H1 (cell line): ENCODE results near the gene IRF9. TPM values are rescaled to one million over a fixed set of nuclear protein-coding genes. Genes with fewer than 3 reads are reported as not detected.

ENCODE experiments used
- CTCF ChIA-PET: fragments of 300-600 bp; sonication (Branson Sonifier 250); formaldehyde crosslinking; loops from one replicate; lab custom pipeline; 2021; ENCODE audit not compliant: partially characterized antibody; lab: Charles Lee
- POLR2A ChIA-PET: fragments of 300-600 bp; sonication (Branson Sonifier 250); formaldehyde crosslinking; loops from one replicate; lab custom pipeline; 2021; ENCODE audit warnings: inconsistent platforms; ENCODE audit not compliant: partially characterized antibody; lab: Charles Lee
- DNase-seq, 2 experiments: peaks; one replicate each; pipeline versions ENCODE4 v3.0.0 to v3.0.0-alpha.2; 2010 to 2022; ENCODE audit warnings: low spot score in 2 of 2, low read depth in 1 of 2, mixed read lengths in 1 of 2
- FAIRE-seq: peaks from 2 replicates; lab custom pipeline; 2011; peaks lifted over from hg19 to GRCh38; lab: Jason Lieb, UNC
- H2AFZ ChIP-seq: 2 replicates; pipeline ENCODE4 v1.8.1; 2012; ENCODE audit warnings: low read length, inconsistent platforms
- H2AK5ac ChIP-seq: 2 replicates; pipeline ENCODE4 v1.6.1; 2013; ENCODE audit warnings: low read depth, low read length
- H2BK120ac ChIP-seq: replicated peaks from 2 replicates; pipeline ENCODE3; 2013; ENCODE audit warnings: low read depth, low read length, inconsistent platforms
- H2BK12ac ChIP-seq: 2 replicates; pipeline ENCODE4 v1.6.1; 2013; ENCODE audit warnings: low read depth, low read length
- H2BK15ac ChIP-seq: 2 replicates; pipeline ENCODE4 v1.6.1; 2013; ENCODE audit warnings: low read length
- H2BK20ac ChIP-seq: 2 replicates; pipeline ENCODE4 v1.6.1; 2013; ENCODE audit warnings: low read length
- H2BK5ac ChIP-seq: 2 replicates; pipeline ENCODE4 v1.6.1; 2013; ENCODE audit warnings: low read depth, low read length
- H3K14ac ChIP-seq: 2 replicates; pipeline ENCODE4 v1.6.1; 2013; ENCODE audit warnings: inconsistent platforms; ENCODE audit not compliant: insufficient read length
- H3K18ac ChIP-seq: 2 replicates; pipeline ENCODE4 v1.6.1; 2013; ENCODE audit warnings: low read length; ENCODE audit errors: extremely low read depth
- H3K23ac ChIP-seq: 2 replicates; pipeline ENCODE4 v1.6.1; 2013; ENCODE audit warnings: inconsistent platforms; ENCODE audit not compliant: insufficient read length
- H3K23me2 ChIP-seq: 2 replicates; pipeline ENCODE4 v1.6.1; 2013; ENCODE audit warnings: low read depth, low read length
- H3K27ac ChIP-seq: 2 replicates; pipeline ENCODE4 v1.6.1; 2011; ENCODE audit warnings: low read depth, low read length, inconsistent platforms
- H3K27me3 ChIP-seq, 4 experiments: replicated peaks in 1 of 4; 1 replicate in 1 of 4; 2 replicates in 3 of 4; pipeline versions ENCODE4 v1.6.1 to v1.8.1; 2011 to 2013; ENCODE audit warnings: low read length in 3 of 4, mild to moderate bottlenecking in 3 of 4, inconsistent platforms in 2 of 4, mixed read lengths in 2 of 4, moderate library complexity in 1 of 4; ENCODE audit not compliant: control insufficient read depth in 3 of 4, insufficient read depth in 3 of 4; ENCODE audit errors: extremely low read depth in 1 of 4
- H3K36me3 ChIP-seq, 4 experiments: 2 replicates each; pipeline versions ENCODE4 v1.6.1 to v1.8.1; 2011 to 2013; ENCODE audit warnings: mild to moderate bottlenecking in 4 of 4, low read length in 3 of 4, moderate library complexity in 2 of 4, control low read depth in 1 of 4, inconsistent platforms in 1 of 4; ENCODE audit not compliant: insufficient read depth in 4 of 4, control insufficient read depth in 2 of 4
- H3K4ac ChIP-seq: replicated peaks from 2 replicates; pipeline ENCODE3; 2013; ENCODE audit warnings: low read length, low read depth, mixed read lengths, inconsistent platforms; ENCODE audit not compliant: insufficient read length
- H3K4me1 ChIP-seq, 4 experiments: replicated peaks in 1 of 4; 1 replicate in 1 of 4; 2 replicates in 3 of 4; pipeline versions ENCODE4 v1.6.1 to v1.8.1; 2011 to 2013; ENCODE audit warnings: low read length in 3 of 4, inconsistent platforms in 2 of 4, mixed read lengths in 1 of 4; ENCODE audit not compliant: insufficient read depth in 4 of 4, control insufficient read depth in 3 of 4
- H3K4me2 ChIP-seq, 2 experiments: 2 replicates each; pipeline versions ENCODE4 v1.6.1 to v1.8.1; 2011 to 2013; ENCODE audit warnings: low read depth in 2 of 2, low read length in 2 of 2, control low read depth in 1 of 2, inconsistent platforms in 1 of 2, mild to moderate bottlenecking in 1 of 2; ENCODE audit not compliant: insufficient read depth in 1 of 2
- H3K4me3 ChIP-seq, 4 experiments: fragments of 200-600, 300-600 bp in 1 of 4; sonication (generic), shearing (Covaris generic), sonication (Bioruptor Twin) in 1 of 4; 2 replicates each; pipeline versions ENCODE4 v1.5.1 to v1.8.1; 2011 to 2016; ENCODE audit warnings: low read length in 4 of 4, low read depth in 3 of 4, control low read depth in 2 of 4, inconsistent platforms in 2 of 4, mild to moderate bottlenecking in 2 of 4, mixed read lengths in 1 of 4, moderate library complexity in 1 of 4; ENCODE audit not compliant: insufficient read depth in 2 of 4; ENCODE audit errors: extremely low read depth in 1 of 4
- H3K56ac ChIP-seq: replicated peaks from 2 replicates; pipeline ENCODE3; 2013; ENCODE audit warnings: low read depth, mild to moderate bottlenecking, mixed read lengths, low read length, inconsistent platforms; ENCODE audit not compliant: insufficient read length
- H3K79me1 ChIP-seq: 2 replicates; pipeline ENCODE4 v1.6.1; 2013; ENCODE audit warnings: low read depth, low read length, control low read depth
- H3K79me2 ChIP-seq, 2 experiments: 2 replicates each; pipeline versions ENCODE4 v1.6.1 to v1.8.1; 2012 to 2013; ENCODE audit warnings: low read length in 2 of 2, mild to moderate bottlenecking in 2 of 2, inconsistent platforms in 1 of 2; ENCODE audit not compliant: insufficient read depth in 2 of 2, control insufficient read depth in 1 of 2
- H3K9ac ChIP-seq, 4 experiments: replicated peaks in 1 of 4; 1 replicate in 1 of 4; 2 replicates in 3 of 4; pipeline versions ENCODE4 v1.6.1 to v1.8.1; 2011 to 2013; ENCODE audit warnings: low read depth in 3 of 4, low read length in 3 of 4, control low read depth in 2 of 4, mild to moderate bottlenecking in 2 of 4, moderate library complexity in 2 of 4, inconsistent platforms in 1 of 4; ENCODE audit errors: extremely low read depth in 1 of 4
- H3K9me3 ChIP-seq, 2 experiments: 2 replicates each; pipeline versions ENCODE4 v1.6.1 to v1.8.1; 2012 to 2013; ENCODE audit warnings: mild to moderate bottlenecking in 2 of 2, moderate library complexity in 2 of 2, control low read depth in 1 of 2, inconsistent platforms in 1 of 2, low read depth in 1 of 2, low read length in 1 of 2, mixed read lengths in 1 of 2; ENCODE audit not compliant: insufficient read depth in 2 of 2
- H4K20me1 ChIP-seq, 2 experiments: replicated peaks in 1 of 2; 2 replicates each; pipeline versions ENCODE3 to v1.8.1; 2011 to 2013; ENCODE audit warnings: inconsistent platforms in 2 of 2, low read length in 2 of 2, mild to moderate bottlenecking in 1 of 2; ENCODE audit not compliant: insufficient read depth in 2 of 2, control insufficient read depth in 1 of 2
- H4K5ac ChIP-seq: 2 replicates; pipeline ENCODE4 v1.6.1; 2013; ENCODE audit warnings: low read length, low read depth, mixed read lengths, inconsistent platforms; ENCODE audit not compliant: insufficient read length
- H4K8ac ChIP-seq: 2 replicates; pipeline ENCODE4 v1.8.0; 2013; ENCODE audit warnings: mild to moderate bottlenecking, moderate library complexity, low read length, inconsistent platforms; ENCODE audit not compliant: insufficient read depth; ENCODE audit errors: extremely low read depth
- H4K91ac ChIP-seq: replicated peaks from 2 replicates; pipeline ENCODE3; 2013; ENCODE audit warnings: low read length, mixed read lengths, inconsistent platforms; ENCODE audit not compliant: insufficient read length
- BRCA1 ChIP-seq: IDR thresholded peaks from 2 replicates; pipeline ENCODE4 v1.6.1; 2012; ENCODE audit warnings: low read depth, low read length, improper control_type of control experiment
- SAP30 ChIP-seq: fragments of 300-600 bp; sonication (generic); IDR thresholded peaks from 2 replicates; pipeline ENCODE4 v1.7.1; 2012; ENCODE audit warnings: low read length, moderate library complexity, mild to moderate bottlenecking, inconsistent platforms; ENCODE audit not compliant: insufficient read depth, insufficient replicate concordance
- SP1 ChIP-seq: IDR thresholded peaks from 2 replicates; pipeline ENCODE4 v1.6.1; 2011; ENCODE audit warnings: low read depth, low read length
- TAF1 ChIP-seq: IDR thresholded peaks from 2 replicates; pipeline ENCODE4 v1.6.1; 2011; ENCODE audit warnings: mild to moderate bottlenecking, low read depth, low read length
- TBP ChIP-seq: IDR thresholded peaks from 2 replicates; pipeline ENCODE4 v1.6.1; 2011; ENCODE audit warnings: low read depth, low read length, improper control_type of control experiment
- WGBS, 2 experiments: shearing (Covaris generic) in 1 of 2; methylation state at CpG; one replicate each; pipeline versions ENCODE4 v1.1.6 to v1.1.7; 2013 to 2015; ENCODE audit warnings: low lambda C conversion rate in 2 of 2, mixed read lengths in 2 of 2, inconsistent platforms in 1 of 2, low coverage in 1 of 2, missing lambda C conversion rate in 1 of 2; ENCODE audit not compliant: insufficient replicate concordance in 2 of 2, insufficient coverage in 1 of 2, insufficient read length in 1 of 2; ENCODE audit errors: extremely low coverage in 1 of 2, missing lambda C conversion rate in 1 of 2; 5-methylcytosine and 5-hydroxymethylcytosine counted together
- polyA plus RNA-seq, 7 experiments: library from polyadenylated mRNA; depleted of rRNA in 3 of 7; stranded (reverse) in 5 of 7; unstranded in 2 of 7; fragments of >200 nt in 5 of 7; fragments of 200-250 nt in 2 of 7; gene quantifications; 1 replicate in 5 of 7; 2 replicates in 1 of 7; 4 replicates in 1 of 7; pipeline versions ENCODE4 v1.2.1 to v1.2.3, GENCODE V29; 2011 to 2013; ENCODE audit warnings: missing spikeins in 2 of 7, mixed read lengths in 2 of 7
- total RNA-seq: library from RNA; stranded (reverse); fragmentation: NEBNext Ultra II Directional; extraction: Animal tissue kit (Norgen Biotek cat#: 25700); gene quantifications from 2 replicates; pipeline ENCODE4 v1.2.1, GENCODE V29; 2021
- TF ChIP-seq, protein P1 (sequence below), 3 experiments: IDR thresholded peaks; 1 replicate in 2 of 3; 2 replicates in 1 of 3; pipeline versions ENCODE4 v1.5.1 to v1.6.1; 2011; ENCODE audit warnings: low read length in 3 of 3, mild to moderate bottlenecking in 3 of 3, inconsistent platforms in 2 of 3, low read depth in 1 of 3, moderate library complexity in 1 of 3; ENCODE audit not compliant: insufficient read depth in 1 of 3; ENCODE audit errors: control extremely low read depth in 1 of 3

The IRF9 gene
- total and polyA plus RNA-seq, 2 of the 8 experiments (the other 6 are each of a cell fraction or from before 2014, with no cell fraction given): 11.4 to 13.2 TPM

DNA sequence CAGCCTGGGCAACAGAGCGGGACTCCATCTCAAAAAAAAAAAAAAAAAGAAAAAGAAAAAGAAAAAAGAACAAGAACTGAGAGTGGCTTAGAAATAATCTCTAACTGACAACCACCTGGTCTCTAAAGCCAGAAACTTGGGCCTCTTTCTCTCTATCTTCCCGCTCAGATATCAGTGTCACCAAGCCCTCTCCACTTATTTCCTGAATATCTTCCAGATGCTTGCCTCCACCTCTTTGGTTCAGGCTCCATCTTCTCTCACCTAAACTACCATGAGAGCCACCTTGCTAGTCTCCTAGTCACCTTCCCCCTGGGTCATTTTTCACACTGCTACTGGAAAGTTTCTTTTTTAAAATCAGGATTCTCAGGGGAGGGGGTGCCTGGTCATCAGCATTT lies 36.0 kb downstream of the IRF9 start:
- no peak overlapping the region for H2BK5ac ChIP-seq
- no peak for FAIRE-seq
- no peak overlapping the region for H3K14ac ChIP-seq
- peak overlapping the region in 1 of 2 experiments; percentile 79; a peak in 2 of 4 replicates for H3K4me2 ChIP-seq
- H3K56ac ChIP-seq: no peak overlapping the region
- H4K5ac ChIP-seq: no peak overlapping the region
- no peak overlapping the region for H3K18ac ChIP-seq
- H3K27me3 ChIP-seq: no peaks in the 10 kb centered on the region
- H3K79me1 ChIP-seq: peaks cover 3% of the 10 kb centered on the region; the same call in 1 of the 2 replicates
- peaks cover 6 to 7% of the 10 kb centered on the region in 2 experiments for H3K9me3 ChIP-seq
- no peak overlapping the region for H2AFZ ChIP-seq
- H2BK20ac ChIP-seq: no peak overlapping the region
- no peak overlapping the region for H3K9ac ChIP-seq
- peaks cover 5% of the 10 kb centered on the region; the same call in 1 of the 2 replicates for H3K23me2 ChIP-seq
- H2AK5ac ChIP-seq: no peak overlapping the region
- CTCF ChIA-PET: no interaction called here
- peaks cover 0 to 3% of the 10 kb centered on the region in 2 experiments; a peak in 2 of 4 replicates for H3K79me2 ChIP-seq
- H3K23ac ChIP-seq: no peak overlapping the region
- TF ChIP-seq TAF1: no peak
- TF ChIP-seq, protein P1, sequence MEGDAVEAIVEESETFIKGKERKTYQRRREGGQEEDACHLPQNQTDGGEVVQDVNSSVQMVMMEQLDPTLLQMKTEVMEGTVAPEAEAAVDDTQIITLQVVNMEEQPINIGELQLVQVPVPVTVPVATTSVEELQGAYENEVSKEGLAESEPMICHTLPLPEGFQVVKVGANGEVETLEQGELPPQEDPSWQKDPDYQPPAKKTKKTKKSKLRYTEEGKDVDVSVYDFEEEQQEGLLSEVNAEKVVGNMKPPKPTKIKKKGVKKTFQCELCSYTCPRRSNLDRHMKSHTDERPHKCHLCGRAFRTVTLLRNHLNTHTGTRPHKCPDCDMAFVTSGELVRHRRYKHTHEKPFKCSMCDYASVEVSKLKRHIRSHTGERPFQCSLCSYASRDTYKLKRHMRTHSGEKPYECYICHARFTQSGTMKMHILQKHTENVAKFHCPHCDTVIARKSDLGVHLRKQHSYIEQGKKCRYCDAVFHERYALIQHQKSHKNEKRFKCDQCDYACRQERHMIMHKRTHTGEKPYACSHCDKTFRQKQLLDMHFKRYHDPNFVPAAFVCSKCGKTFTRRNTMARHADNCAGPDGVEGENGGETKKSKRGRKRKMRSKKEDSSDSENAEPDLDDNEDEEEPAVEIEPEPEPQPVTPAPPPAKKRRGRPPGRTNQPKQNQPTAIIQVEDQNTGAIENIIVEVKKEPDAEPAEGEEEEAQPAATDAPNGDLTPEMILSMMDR (IDR thresholded peaks at IDR 0.05; ENCODE audit: control extremely low read depth in 1 of 3, insufficient read depth in 1 of 3, low read depth in 1 of 3, low read length in 3 of 3): no peak
- no peak for TF ChIP-seq SAP30
- no peak for TF ChIP-seq BRCA1
- no peak for TF ChIP-seq SP1
- TF ChIP-seq TBP: no peak
- no peak overlapping the region for H2BK120ac ChIP-seq
- peak overlapping the region in 1 of 4 experiments; percentile 88; a peak in 1 of 8 replicates for H3K4me3 ChIP-seq
- no peak overlapping the region for H2BK12ac ChIP-seq
- no peak overlapping the region for H4K8ac ChIP-seq
- no peak overlapping the region for H3K4ac ChIP-seq
- POLR2A ChIA-PET: interaction anchor here (0.6 to 4.7 kb wide), 4 partner anchors 8 to 61 kb away, joined by 3 to 119 read pairs (median 31); partner anchors contain the start of genes CHMP4A, IPO4, MDP1 and PSME1
- H4K20me1 ChIP-seq: no peaks in the 10 kb centered on the region
- 89% methylated on average over 1 of the region's 2 CpGs; no CpG with 5 or more reads in 1 of the 2 experiments for WGBS, 2 experiments
- H3K36me3 ChIP-seq: peaks cover 4 to 17% (median 10%) of the 10 kb centered on the region in 4 experiments; a peak in 6 of 8 replicates
- no peak overlapping the region for H4K91ac ChIP-seq
- H3K27ac ChIP-seq: no peak overlapping the region
- peaks cover 0 to 9% (median 3%) of the 10 kb centered on the region in 4 experiments; a peak in 3 of 7 replicates for H3K4me1 ChIP-seq
- DNase-seq: no peak
- no peak overlapping the region for H2BK15ac ChIP-seq
